Stimulated activated CD4-positive, alpha-beta T cell treated with anti-CD3 and anti-CD28 coated beads, Interleukin-15, amount 100 ng/mL, for 24 hours (primary cell): ENCODE data around the gene SYCP2L.
"Not testable (repeated sequence)": the region's sequence is repeated elsewhere in the genome, so short reads cannot be mapped to it uniquely, and the experiment has no call there.

Experiments used
- DNase-seq: peaks from one replicate; pipeline ENCODE4 v3.0.0-alpha.2; 2020

Gene SYCP2L

GRCh38 chr6:10882253-10882630 lies 4.6 kb upstream of the SYCP2L start:
- DNase-seq, result not testable (repeated sequence)

GRCh38 chr6:10882657-10883171 lies 4.1 kb upstream of the SYCP2L start:
- no peak for DNase-seq

- DNase-seq, result no peak
These were observed 3.3 kb upstream of the SYCP2L start for GRCh38 chr6:10883312-10884244.

- no peak for DNase-seq
These were observed 2.4 kb upstream of the SYCP2L start for GRCh38 chr6:10884245-10884972.

- DNase-seq, result not testable (repeated sequence)
These were observed 524 bp upstream of the SYCP2L start for GRCh38 chr6:10886365-10886690.

- DNase-seq, result no peak
These were observed 3.3 kb downstream of the SYCP2L start for GRCh38 chr6:10890151-10890550.

GRCh38 chr6:10891960-10892359 lies 5.1 kb downstream of the SYCP2L start:
- no peak for DNase-seq

- no peak for DNase-seq
These were observed 8.1 kb downstream of the SYCP2L start for GRCh38 chr6:10894958-10895357.

- DNase-seq, result no peak
These were observed 9.8 kb downstream of the SYCP2L start for GRCh38 chr6:10896691-10897090.

GRCh38 chr6:10901770-10902169 lies 14.9 kb downstream of the SYCP2L start:
- DNase-seq, result no peak

- DNase-seq, result no peak
These were observed 17.2 kb downstream of the SYCP2L start for GRCh38 chr6:10904015-10904414.

- no peak for DNase-seq
These were observed 21.4 kb downstream of the SYCP2L start for GRCh38 chr6:10908228-10908627.

- not testable (repeated sequence) for DNase-seq
These were observed 32.7 kb downstream of the SYCP2L start for GRCh38 chr6:10919520-10919919.

GRCh38 chr6:10933126-10933525 lies 46.3 kb downstream of the SYCP2L start:
- DNase-seq, result no peak

- DNase-seq, result no peak
These were observed 53.0 kb downstream of the SYCP2L start for GRCh38 chr6:10939840-10940239.

- DNase-seq, result no peak
These were observed 59.0 kb downstream of the SYCP2L start for GRCh38 chr6:10945845-10946244.

- no peak for DNase-seq
These were observed 61.1 kb downstream of the SYCP2L start for GRCh38 chr6:10947966-10948365.

GRCh38 chr6:10949579-10950490 lies 63.0 kb downstream of the SYCP2L start:
- DNase-seq, result no peak

GRCh38 chr6:10951675-10952282 lies 64.9 kb downstream of the SYCP2L start:
- no peak for DNase-seq

- peak; percentile 85 for DNase-seq
These were observed 67.7 kb downstream of the SYCP2L start for GRCh38 chr6:10954590-10955010.

- no peak for DNase-seq
These were observed 69.9 kb downstream of the SYCP2L start for GRCh38 chr6:10956776-10957175.

GRCh38 chr6:10957414-10957886 lies 70.6 kb downstream of the SYCP2L start:
- DNase-seq, result no peak
